GM12891 (cell line): Measurements from ENCODE around the gene KRT4.

ENCODE experiments used
- POLR2A ChIP-seq: IDR thresholded peaks from 2 replicates; pipeline ENCODE4 v1.6.1; 2011; ENCODE audit warnings: low read depth, low read length, control low read depth
- SPI1 ChIP-seq: IDR thresholded peaks from 2 replicates; pipeline ENCODE4 v1.6.1; 2011; ENCODE audit warnings: low read depth, low read length, control low read depth

- no peak for TF ChIP-seq POLR2A
- no peak for TF ChIP-seq SPI1
Measured at GRCh38 chr12:52832451-52832850, 18.5 kb upstream of the KRT4 start.
